Amniotic stem cell (primary cell): Measurements from ENCODE around the gene GABRB2.

Experiments
- DNase-seq: peaks from one replicate; lab custom pipeline; 2025; lab: John Stamatoyannopoulos, UW

The GABRB2 gene

GRCh38 chr5:161471211-161471950 lies 75.1 kb downstream of the GABRB2 start:
- no peak for DNase-seq

- no peak for DNase-seq
These were observed 78.8 kb downstream of the GABRB2 start for GRCh38 chr5:161467703-161468102.

GRCh38 chr5:161460741-161461140 lies 85.8 kb downstream of the GABRB2 start:
- DNase-seq: no peak

- DNase-seq: no peak
These were observed 99.9 kb downstream of the GABRB2 start for GRCh38 chr5:161446655-161447054.

- no peak for DNase-seq
These were observed 104.1 kb downstream of the GABRB2 start for GRCh38 chr5:161442471-161442870.

- no peak for DNase-seq
These were observed 113.7 kb downstream of the GABRB2 start for GRCh38 chr5:161432798-161433197.

GRCh38 chr5:161431963-161432362 lies 114.6 kb downstream of the GABRB2 start:
- DNase-seq: no peak

GRCh38 chr5:161421067-161421466 lies 125.5 kb downstream of the GABRB2 start:
- DNase-seq: no peak

- DNase-seq: no peak
These were observed 126.0 kb downstream of the GABRB2 start for GRCh38 chr5:161420521-161420920.

- DNase-seq: no peak
These were observed 131.6 kb downstream of the GABRB2 start for GRCh38 chr5:161414896-161415295.

- DNase-seq: no peak
These were observed 132.5 kb downstream of the GABRB2 start for GRCh38 chr5:161414037-161414436.

- no peak for DNase-seq
These were observed 133.7 kb downstream of the GABRB2 start for GRCh38 chr5:161412792-161413191.

GRCh38 chr5:161411156-161411555 lies 135.4 kb downstream of the GABRB2 start:
- no peak for DNase-seq

GRCh38 chr5:161410640-161411039 lies 135.9 kb downstream of the GABRB2 start:
- DNase-seq: no peak

GRCh38 chr5:161409471-161409870 lies 137.1 kb downstream of the GABRB2 start:
- DNase-seq: no peak

- DNase-seq: no peak
These were observed 139.6 kb downstream of the GABRB2 start for GRCh38 chr5:161406880-161407279.

- no peak for DNase-seq
These were observed 142.5 kb downstream of the GABRB2 start for GRCh38 chr5:161403996-161404395.

- DNase-seq: no peak
These were observed 143.4 kb downstream of the GABRB2 start for GRCh38 chr5:161403121-161403520.

GRCh38 chr5:161400583-161400982 lies 145.9 kb downstream of the GABRB2 start:
- no peak for DNase-seq

GRCh38 chr5:161399996-161400562 lies 146.4 kb downstream of the GABRB2 start:
- no peak for DNase-seq

- DNase-seq: no peak
These were observed 149.1 kb downstream of the GABRB2 start for GRCh38 chr5:161397448-161397847.

GRCh38 chr5:161396171-161396570 lies 150.4 kb downstream of the GABRB2 start:
- DNase-seq: no peak

GRCh38 chr5:161391724-161392123 lies 154.8 kb downstream of the GABRB2 start:
- DNase-seq: no peak

GRCh38 chr5:161391016-161391415 lies 155.5 kb downstream of the GABRB2 start:
- no peak for DNase-seq
